Memory B cell (primary cell): Measurements from ENCODE around the gene AATF.

ENCODE experiments used
- ATAC-seq: fragments of 150-1000 bp; cut with Tn5 transposase; 2 replicates; pipeline ENCODE4 v1.10.0; 2021; ENCODE audit warnings: low read depth, mild to moderate bottlenecking, moderate library complexity
- DNase-seq, 2 donors: peaks; one replicate each; pipeline ENCODE4 v3.0.0; 2022; ENCODE audit warnings: low spot score in 2 of 2
- H3K27ac Mint-ChIP-seq: one replicate; pipeline ENCODE4 v1.8.0; 2022; ENCODE audit warnings: mild to moderate bottlenecking, moderate library complexity, mixed read lengths
- H3K27me3 Mint-ChIP-seq: one replicate; pipeline ENCODE4 v1.8.0; 2022; ENCODE audit warnings: mixed read lengths
- H3K36me3 Mint-ChIP-seq: one replicate; pipeline ENCODE4 v1.8.0; 2022; ENCODE audit warnings: mild to moderate bottlenecking, mixed read lengths
- H3K4me1 Mint-ChIP-seq: one replicate; pipeline ENCODE4 v1.8.0; 2022; ENCODE audit warnings: mixed read lengths
- H3K4me3 Mint-ChIP-seq: one replicate; pipeline ENCODE4 v1.8.0; 2022; ENCODE audit warnings: mild to moderate bottlenecking, moderate library complexity, mixed read lengths
- H3K9me3 Mint-ChIP-seq: one replicate; pipeline ENCODE4 v1.8.0; 2022; ENCODE audit warnings: mixed read lengths

Gene AATF

DNA sequence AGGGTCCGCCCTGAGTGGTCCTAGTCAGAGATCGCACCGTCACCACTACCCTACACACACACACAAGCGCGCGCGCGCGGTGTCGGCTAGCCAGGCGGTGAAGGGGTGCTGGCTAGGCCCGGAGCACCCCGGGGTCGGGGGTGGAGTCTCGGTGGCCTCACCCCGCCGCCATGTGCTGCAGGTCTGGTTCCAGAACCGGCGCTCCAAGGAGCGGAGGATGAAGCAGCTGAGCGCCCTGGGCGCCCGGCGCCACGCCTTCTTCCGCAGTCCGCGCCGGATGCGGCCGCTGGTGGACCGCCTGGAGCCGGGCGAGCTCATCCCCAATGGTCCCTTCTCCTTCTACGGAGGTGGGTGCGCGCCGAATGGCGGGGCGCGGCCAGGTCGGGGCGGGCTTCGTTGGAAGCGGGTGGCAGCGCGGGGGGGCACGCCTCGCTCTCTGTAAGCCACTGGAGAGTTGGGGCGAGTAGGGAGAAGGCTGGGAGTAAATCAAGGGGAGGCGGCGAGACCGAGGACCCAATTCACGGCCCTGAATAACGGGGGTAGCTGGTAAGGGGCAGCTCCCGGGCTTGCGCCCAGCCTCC lies 6.6 kb upstream of the AATF start:
- peak overlapping the region; percentile 67 for H3K27ac Mint-ChIP-seq
- no peak overlapping the region for H3K4me3 Mint-ChIP-seq
- peaks cover 2% of the 10 kb centered on the region for H3K9me3 Mint-ChIP-seq
- peaks cover 6% of the 10 kb centered on the region for H3K36me3 Mint-ChIP-seq
- peaks cover 21% of the 10 kb centered on the region for H3K4me1 Mint-ChIP-seq
- no peak for ATAC-seq
- H3K27me3 Mint-ChIP-seq: peaks cover 39% of the 10 kb centered on the region
- DNase-seq: peak in 1 of 2 donors; percentile 28

DNA sequence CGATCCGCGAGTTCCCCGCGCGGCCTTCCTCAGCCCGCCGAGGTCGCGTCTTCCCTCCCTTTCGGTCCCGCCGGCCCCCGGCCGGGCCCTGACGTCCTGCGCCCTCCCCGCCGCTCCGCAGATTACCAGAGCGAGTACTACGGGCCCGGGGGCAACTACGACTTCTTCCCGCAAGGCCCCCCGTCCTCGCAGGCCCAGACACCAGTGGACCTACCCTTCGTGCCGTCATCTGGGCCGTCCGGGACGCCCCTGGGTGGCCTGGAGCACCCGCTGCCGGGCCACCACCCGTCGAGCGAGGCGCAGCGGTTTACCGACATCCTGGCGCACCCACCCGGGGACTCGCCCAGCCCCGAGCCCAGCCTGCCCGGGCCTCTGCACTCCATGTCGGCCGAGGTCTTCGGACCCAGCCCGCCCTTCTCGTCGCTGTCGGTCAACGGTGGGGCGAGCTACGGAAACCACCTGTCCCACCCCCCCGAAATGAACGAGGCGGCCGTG lies 6.1 kb upstream of the AATF start:
- DNase-seq: peak in 1 of 2 donors; percentile 18
- H3K36me3 Mint-ChIP-seq: peaks cover 6% of the 10 kb centered on the region
- H3K4me1 Mint-ChIP-seq: peaks cover 19% of the 10 kb centered on the region
- H3K27ac Mint-ChIP-seq: no peak overlapping the region
- no peak overlapping the region for H3K4me3 Mint-ChIP-seq
- H3K9me3 Mint-ChIP-seq: peaks cover 2% of the 10 kb centered on the region
- ATAC-seq: no peak
- peaks cover 36% of the 10 kb centered on the region for H3K27me3 Mint-ChIP-seq

DNA sequence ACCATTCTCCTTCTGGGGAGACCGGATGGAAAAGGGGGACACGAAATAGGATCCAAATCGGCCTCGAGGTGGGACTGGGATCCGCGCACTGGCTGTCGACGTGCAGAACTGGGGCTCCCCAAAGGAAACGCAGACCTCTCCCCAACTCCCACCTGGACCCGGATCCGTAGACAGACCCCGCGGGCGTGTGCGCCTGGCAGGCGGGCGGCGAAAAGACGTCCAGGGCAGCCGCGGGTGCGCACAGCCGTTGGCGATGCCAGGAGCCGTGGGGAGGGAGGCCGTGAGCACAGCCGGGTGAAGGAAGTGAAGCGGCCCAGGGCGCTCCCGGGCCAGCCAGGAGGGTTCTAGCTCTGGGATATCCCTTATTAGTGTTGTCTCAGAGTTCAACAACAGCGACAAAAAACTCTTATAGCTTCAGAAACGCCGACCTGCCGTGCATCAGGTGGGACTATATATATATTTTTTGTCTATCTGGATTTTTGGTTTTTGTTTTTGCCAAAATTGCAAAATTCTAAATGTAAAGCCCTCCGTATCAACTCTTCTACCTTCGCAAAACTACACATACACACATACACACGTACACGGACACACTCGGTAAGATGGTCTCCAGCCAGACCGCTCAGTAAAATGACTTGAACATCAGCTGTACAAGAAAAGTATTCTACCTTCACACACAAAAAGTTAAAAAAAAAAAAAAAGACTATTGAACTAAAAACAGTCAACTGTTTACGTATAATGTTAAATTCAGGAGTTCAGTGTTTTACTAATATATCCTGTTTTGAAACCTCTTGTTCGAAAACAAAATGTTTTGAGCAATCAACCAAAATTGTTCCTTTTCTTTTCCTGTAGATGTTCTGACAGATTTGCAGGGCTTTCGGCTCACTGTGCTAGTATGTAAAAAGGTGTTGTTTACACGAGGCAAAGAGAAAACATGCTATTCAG lies 5.2 kb upstream of the AATF start:
- Mint-ChIP-seq H3K9me3 (peaks cover 2% of the 10 kb centered on the region), H3K27ac (no peak overlapping the region), H3K4me3 (no peak overlapping the region), H3K4me1 (peaks cover 21% of the 10 kb centered on the region), H3K27me3 (peaks cover 30% of the 10 kb centered on the region), H3K36me3 (peaks cover 5% of the 10 kb centered on the region)
- ATAC-seq: no peak
- no peak for DNase-seq

DNA sequence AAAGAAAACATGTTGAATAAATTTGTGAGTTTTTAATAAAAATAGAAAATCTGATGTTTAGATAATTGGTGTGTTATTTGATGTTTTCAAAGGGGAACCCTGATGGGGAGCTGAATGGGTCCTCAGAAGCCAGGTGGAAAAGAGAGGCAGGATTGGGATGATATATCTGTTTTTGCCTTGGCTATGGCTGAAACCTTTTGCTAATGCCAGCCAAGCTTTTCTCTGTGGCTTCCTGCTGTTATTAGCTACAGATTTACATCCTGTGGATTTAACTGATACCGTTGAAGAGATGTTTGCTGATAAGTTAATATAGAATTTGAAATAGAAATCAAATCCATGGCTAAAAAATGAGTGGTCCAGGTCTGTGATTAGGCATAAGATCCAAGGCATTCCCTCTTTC lies 4.2 kb upstream of the AATF start:
- H3K36me3 Mint-ChIP-seq: peaks cover 5% of the 10 kb centered on the region
- H3K9me3 Mint-ChIP-seq: peaks cover 2% of the 10 kb centered on the region
- no peak overlapping the region for H3K27ac Mint-ChIP-seq
- ATAC-seq (no peak), DNase-seq (no peak)
- peaks cover 30% of the 10 kb centered on the region for H3K27me3 Mint-ChIP-seq
- H3K4me3 Mint-ChIP-seq: no peak overlapping the region
- peaks cover 23% of the 10 kb centered on the region for H3K4me1 Mint-ChIP-seq

DNA sequence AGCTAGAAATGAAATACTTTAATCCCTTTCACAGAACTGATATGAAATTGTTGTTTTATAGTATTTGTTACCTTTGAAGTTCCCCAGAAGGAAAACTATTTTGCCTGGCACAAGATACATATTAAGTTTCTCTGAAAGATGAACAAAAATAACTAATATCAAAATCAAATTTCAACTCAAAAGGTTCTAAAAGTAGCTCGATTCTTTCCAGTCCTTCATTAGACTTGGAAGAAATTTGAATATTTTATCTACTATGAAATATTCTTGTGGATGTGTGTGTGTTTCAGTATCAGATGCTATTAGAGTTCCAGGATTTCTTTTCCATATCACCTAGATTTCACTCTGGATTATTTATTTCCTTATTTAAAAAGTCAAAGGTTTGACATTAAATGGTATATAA lies 3.6 kb upstream of the AATF start:
- H3K36me3 Mint-ChIP-seq: peaks cover 5% of the 10 kb centered on the region
- H3K9me3 Mint-ChIP-seq: no peaks in the 10 kb centered on the region
- peaks cover 27% of the 10 kb centered on the region for H3K27me3 Mint-ChIP-seq
- no peak overlapping the region for H3K4me3 Mint-ChIP-seq
- no peak overlapping the region for H3K27ac Mint-ChIP-seq
- ATAC-seq (no peak), DNase-seq (no peak)
- H3K4me1 Mint-ChIP-seq: peaks cover 25% of the 10 kb centered on the region

DNA sequence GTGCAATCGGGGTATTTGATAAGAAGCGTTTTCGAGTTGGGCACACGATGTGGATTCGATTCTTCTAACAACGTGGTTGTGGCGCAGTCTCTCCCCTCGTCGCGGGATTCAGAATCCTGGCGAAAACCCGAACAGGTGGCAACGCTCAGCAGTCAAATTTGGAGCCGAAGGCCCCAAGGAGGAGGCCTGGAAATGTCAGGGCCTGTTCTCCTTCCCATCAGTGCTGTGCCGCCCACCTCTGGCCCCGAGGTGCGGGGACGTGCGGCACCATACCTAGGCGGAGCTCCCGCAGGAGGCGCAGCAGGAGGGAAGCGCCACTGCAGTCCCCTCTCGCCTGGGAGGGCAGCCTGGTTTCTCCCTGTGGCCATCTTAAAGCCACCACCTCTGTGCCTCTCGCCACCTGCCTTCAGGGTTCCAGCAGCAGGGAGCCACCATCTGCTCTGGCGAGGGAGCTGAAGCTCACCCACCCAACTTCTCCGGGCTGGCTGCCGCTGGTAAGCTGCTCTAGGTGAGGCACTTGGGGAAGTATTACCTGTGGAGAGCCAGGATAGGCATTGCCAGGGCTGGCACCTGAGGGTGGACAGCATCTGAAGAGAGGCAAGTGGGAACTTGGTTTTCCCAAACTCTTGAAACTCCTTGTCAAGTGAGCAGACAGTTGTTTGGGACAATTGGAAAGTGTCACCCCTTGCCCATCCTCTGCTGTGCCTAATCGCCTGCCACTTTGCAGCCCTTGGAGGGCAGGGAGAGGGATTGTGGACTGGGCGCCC lies 2.6 kb upstream of the AATF start:
- peaks cover 19% of the 10 kb centered on the region for H3K27me3 Mint-ChIP-seq

DNA sequence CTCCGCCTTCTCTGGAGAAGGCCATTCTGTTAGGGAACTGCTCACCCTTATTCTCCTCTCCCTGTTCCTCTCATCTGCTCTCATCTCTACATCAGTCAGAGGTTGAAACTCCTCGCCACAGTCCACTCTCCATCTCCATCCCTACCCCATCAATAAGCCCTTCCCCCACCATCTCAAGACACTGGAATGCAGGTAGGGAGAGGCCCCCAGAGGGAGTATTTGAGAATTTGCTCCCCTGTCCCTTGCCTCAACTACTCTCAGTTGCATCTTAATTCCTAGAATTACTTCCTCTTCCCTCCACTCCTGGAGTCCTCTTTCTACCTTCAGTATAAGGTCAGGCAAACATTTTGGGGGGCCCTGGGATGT lies 2.0 kb upstream of the AATF start:
- Mint-ChIP-seq H3K4me1 (peaks cover 26% of the 10 kb centered on the region), H3K4me3 (no peak overlapping the region), H3K27ac (peak overlapping the region; percentile 14), H3K27me3 (peaks cover 13% of the 10 kb centered on the region), H3K36me3 (peaks cover 4% of the 10 kb centered on the region), H3K9me3 (no peaks in the 10 kb centered on the region)
- DNase-seq (no peak), ATAC-seq (no peak)

More for the DNA sequence above, 2.6 kb upstream of the AATF start:
- peak overlapping the region; percentile 14 for H3K27ac Mint-ChIP-seq
- ATAC-seq (no peak), DNase-seq (peak in 1 of 2 donors; percentile 23)
- peaks cover 30% of the 10 kb centered on the region for H3K4me1 Mint-ChIP-seq
- H3K4me3 Mint-ChIP-seq: no peak overlapping the region
- H3K9me3 Mint-ChIP-seq: no peaks in the 10 kb centered on the region
- H3K36me3 Mint-ChIP-seq: peaks cover 6% of the 10 kb centered on the region

DNA sequence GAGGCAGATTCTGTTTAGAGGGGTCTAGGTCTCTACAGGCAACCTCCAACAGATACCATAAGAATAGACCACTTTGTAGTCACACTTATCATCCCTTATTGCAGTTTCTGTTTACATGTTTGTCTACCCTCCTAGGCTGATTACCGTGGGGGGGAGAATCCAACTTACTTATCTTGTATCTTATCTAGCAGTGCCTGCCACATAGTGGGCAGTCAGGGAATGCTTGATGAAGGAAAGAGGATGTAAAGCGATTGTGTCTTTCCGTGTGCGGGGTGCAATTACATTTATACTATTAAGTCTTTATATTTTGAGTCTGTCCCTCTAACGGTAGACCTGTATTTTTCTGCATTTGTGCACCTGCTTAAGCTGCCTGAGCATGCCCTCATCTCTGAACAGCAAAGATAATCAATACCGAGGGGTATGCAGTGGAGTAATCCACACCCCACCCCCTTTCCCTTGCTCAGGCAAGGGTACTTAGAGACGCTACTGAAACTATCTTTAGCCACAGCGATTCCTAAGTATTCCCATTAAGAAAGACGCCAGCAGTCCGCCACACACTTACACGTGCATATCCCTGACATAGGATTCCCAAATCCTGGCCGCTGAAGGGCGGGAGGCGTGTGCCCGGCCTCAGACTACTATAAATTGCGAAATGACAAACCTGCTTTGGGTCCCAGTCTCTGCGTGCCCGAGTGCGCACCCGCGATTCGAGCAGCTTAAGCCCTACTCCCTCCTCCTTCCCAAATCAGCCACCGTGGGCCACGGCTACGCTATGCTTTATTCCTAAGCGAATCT lies 635 bp upstream of the AATF start:
- Mint-ChIP-seq H3K4me3 (peak overlapping the region; percentile 99), H3K9me3 (no peaks in the 10 kb centered on the region)

DNA sequence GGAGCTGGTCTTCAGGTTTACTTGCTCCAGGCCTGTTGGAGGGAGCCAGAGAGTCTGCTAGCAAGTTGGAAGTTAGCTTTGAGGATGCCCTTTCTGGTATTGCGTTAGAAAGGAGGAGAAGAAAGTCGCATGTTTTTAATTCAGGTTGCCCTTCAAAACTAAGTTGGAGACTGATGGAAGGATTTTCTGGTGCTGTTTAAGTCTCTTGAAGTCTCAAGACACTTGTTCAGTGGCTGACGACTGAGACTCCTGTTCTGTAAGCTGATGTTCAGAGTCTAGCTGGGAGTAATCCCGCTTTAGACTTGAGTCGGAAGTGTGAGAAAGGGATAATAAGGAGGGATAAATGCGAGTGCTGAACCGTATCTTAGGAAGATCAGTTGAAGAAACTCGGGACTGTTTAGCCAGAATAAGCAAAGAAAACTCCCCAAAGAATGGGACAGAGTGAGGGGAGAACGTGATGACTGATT lies 740 bp downstream of the AATF start:
- H3K27ac Mint-ChIP-seq: peak overlapping the region; percentile 95
- peak overlapping the region; percentile 99 for H3K4me3 Mint-ChIP-seq
- ATAC-seq: peak; percentile 10

More for the DNA sequence above, 635 bp upstream of the AATF start:
- Mint-ChIP-seq H3K27ac (peak overlapping the region; percentile 95), H3K36me3 (peaks cover 15% of the 10 kb centered on the region), H3K27me3 (peaks cover 12% of the 10 kb centered on the region), H3K4me1 (peaks cover 36% of the 10 kb centered on the region)
- ATAC-seq: no peak
- no peak for DNase-seq

DNA sequence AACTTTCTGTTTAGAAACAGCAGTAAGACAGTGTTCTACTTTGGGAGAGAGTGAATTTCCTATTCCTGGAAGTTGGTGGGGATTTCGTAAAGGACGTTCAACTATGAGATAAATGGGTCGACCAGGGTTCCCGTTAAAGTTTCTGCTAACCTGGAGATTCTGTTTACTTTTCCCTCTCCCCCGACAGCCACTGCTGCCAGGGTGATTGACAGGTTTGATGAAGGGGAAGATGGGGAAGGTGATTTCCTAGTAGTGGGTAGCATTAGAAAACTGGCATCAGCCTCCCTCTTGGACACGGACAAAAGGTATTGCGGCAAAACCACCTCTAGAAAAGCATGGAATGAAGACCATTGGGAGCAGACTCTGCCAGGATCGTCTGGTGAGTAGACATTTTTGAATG lies 1.3 kb downstream of the AATF start:
- ATAC-seq: no peak
- peak overlapping the region; percentile 99 for H3K4me3 Mint-ChIP-seq
- H3K27ac Mint-ChIP-seq: peak overlapping the region; percentile 95
- peaks cover 7% of the 10 kb centered on the region for H3K27me3 Mint-ChIP-seq
- no peak for DNase-seq
- peaks cover 23% of the 10 kb centered on the region for H3K36me3 Mint-ChIP-seq
- peaks cover 42% of the 10 kb centered on the region for H3K4me1 Mint-ChIP-seq
- H3K9me3 Mint-ChIP-seq: no peaks in the 10 kb centered on the region

More for the DNA sequence above, 740 bp downstream of the AATF start:
- Mint-ChIP-seq H3K4me1 (peaks cover 40% of the 10 kb centered on the region), H3K27me3 (peaks cover 7% of the 10 kb centered on the region), H3K36me3 (peaks cover 20% of the 10 kb centered on the region), H3K9me3 (no peaks in the 10 kb centered on the region)
- DNase-seq: no peak

DNA sequence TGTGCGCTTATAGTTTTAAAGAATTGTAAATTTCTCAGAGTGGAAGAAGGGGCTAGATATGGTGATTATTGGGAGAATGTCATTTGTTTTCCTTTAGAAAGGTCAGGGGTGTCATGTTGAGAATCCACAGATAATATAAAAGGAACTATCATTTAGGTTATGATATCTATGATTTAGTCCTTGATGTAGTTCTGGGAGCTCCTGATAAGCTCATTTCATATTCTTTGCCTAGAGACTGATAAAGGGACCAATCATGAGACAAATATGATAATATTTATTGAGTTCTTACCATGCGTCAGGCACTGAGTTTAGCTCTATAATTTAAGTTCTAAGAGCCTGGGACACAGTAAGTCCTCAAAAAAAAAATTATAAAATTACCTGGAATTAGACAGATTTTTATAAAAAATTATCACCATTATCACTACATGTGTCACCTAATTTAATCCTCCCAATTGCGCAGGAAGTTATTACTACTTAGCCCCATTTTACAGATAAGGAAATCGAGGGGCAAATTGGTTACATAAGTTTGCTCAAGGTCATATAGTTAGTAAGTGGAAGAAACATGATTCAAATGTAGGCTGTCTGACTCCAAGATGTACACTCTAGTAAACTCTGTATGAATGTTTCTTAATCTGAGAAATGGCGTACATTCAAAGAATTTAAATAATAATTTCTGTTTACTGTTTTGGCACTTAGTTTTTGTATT lies 2.5 kb downstream of the AATF start:
- peaks cover 42% of the 10 kb centered on the region for H3K4me1 Mint-ChIP-seq
- H3K4me3 Mint-ChIP-seq: peak overlapping the region; percentile 11
- no peaks in the 10 kb centered on the region for H3K9me3 Mint-ChIP-seq
- H3K27me3 Mint-ChIP-seq: peaks cover 7% of the 10 kb centered on the region
- peaks cover 28% of the 10 kb centered on the region for H3K36me3 Mint-ChIP-seq
- no peak overlapping the region for H3K27ac Mint-ChIP-seq
- ATAC-seq (no peak), DNase-seq (no peak)

DNA sequence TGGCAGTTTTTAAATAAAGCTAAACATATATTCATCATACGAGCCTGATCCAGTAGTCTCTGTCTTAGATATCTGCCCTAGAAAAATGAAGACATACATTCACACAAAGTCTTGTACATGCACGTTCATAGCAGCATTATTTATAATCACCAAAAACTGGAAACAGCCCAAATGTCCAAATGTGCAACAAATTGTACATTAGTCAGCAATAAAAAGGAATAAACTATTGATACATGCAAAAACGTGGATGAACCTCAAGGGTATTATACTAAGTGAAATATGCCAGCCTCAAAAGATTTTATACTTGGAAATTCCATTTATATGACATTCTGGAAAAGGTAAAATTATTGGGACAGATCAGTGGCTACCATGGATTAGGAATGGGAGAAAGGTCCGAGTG lies 22.8 kb downstream of the AATF start:
- ATAC-seq: no peak
- no peak overlapping the region for H3K27ac Mint-ChIP-seq
- DNase-seq: no peak
- no peaks in the 10 kb centered on the region for H3K9me3 Mint-ChIP-seq
- H3K4me1 Mint-ChIP-seq: peaks cover 28% of the 10 kb centered on the region
- no peak overlapping the region for H3K4me3 Mint-ChIP-seq
- peaks cover 25% of the 10 kb centered on the region for H3K36me3 Mint-ChIP-seq
- H3K27me3 Mint-ChIP-seq: no peaks in the 10 kb centered on the region
